TTC549 (cell line): ENCODE data around the gene ADAP1.
"Not testable (repeated sequence)": the region's sequence is repeated elsewhere in the genome, so short reads cannot be mapped to it uniquely, and the experiment has no call there.

ENCODE experiments used
- FAIRE-seq: peaks from 2 replicates; lab custom pipeline; 2012; peaks lifted over from hg19 to GRCh38; lab: Jason Lieb, UNC

The ADAP1 gene, protein sequence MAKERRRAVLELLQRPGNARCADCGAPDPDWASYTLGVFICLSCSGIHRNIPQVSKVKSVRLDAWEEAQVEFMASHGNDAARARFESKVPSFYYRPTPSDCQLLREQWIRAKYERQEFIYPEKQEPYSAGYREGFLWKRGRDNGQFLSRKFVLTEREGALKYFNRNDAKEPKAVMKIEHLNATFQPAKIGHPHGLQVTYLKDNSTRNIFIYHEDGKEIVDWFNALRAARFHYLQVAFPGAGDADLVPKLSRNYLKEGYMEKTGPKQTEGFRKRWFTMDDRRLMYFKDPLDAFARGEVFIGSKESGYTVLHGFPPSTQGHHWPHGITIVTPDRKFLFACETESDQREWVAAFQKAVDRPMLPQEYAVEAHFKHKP

DNA sequence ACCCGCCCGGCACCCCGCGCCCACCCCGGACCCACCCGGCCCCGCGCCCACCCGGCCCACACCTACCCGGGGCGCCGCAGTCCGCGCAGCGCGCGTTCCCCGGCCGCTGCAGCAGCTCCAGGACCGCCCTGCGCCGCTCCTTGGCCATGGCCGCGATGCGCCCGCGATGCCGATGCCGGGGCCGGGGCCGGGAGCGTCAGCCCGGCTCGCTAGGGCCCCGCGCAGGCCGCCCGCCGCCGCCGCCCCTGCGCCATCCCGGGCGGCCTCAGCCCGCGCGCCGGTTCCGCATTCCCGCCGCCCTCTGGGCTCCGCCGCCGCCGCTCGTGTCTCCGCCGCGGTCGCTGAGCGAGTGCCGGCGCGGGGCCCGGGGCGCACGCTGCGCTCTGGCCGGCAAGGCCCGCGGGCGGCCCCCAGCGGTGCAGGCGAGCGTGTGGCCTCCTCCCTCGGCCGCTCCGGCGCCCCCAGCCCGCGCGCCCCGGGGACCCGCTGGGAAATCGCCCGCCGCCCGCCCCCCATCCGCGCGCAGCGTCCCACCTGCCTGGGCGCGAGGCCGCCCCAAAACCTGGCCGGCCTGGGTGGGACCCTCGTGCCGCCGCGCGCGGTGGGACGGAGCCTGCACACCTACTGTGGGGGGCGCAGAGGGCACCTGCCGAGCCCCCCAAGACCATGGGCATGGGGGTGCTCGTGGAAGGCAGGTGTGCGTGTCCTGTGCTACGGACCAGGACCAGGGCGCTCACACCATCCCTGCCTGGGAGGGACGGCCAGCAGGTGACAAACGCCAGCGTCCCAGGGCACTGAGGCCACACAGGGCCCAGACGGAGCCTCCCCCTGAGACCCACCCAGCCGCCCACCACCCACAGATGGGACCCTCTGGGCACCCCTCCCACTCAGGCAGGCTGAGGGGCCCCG, at the start of gene ADAP1:
Gene ADAP1 (minus strand): TSS at position 351 of the 909 bp plus-strand sequence. CDS start 203 bp downstream, at position 148.
- FAIRE-seq = no peak

DNA sequence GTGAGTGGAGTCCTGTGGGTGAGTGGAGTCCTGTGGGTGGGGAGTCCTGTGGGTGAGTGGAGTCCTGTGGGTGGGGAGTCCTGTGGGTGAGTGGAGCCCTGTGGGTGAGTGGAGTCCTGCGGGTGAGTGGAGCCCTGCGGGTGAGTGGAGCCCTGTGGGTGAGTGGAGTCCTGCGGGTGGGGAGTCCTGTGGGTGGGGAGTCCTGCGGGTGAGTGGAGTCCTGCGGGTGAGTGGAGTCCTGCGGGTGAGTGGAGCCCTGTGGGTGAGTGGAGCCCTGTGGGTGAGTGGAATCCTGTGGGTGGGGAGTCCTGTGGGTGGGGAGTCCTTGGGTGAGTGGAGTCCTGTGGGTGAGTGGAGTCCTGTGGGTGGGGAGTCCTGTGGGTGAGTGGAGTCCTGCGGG, 48.0 kb upstream of the ADAP1 start:
- not testable (repeated sequence) for FAIRE-seq

DNA sequence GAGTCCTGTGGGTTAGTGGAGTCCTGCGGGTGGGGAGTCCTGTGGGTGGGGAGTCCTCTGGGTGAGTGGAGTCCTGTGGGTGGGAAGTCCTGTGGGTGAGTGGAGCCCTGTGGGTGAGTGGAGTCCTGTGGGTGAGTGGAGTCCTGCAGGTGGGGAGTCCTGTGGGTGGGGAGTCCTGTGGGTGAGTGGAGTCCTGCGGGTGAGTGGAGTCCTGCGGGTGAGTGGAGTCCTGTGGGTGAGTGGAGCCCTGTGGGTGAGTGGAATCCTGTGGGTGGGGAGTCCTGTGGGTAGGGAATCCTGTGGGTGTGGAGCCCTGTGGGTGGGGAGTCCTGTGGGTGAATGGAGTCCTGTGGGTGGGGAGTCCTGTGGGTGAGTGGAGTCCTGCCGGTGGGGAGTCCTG, 47.5 kb upstream of the ADAP1 start:
- not testable (repeated sequence) for FAIRE-seq

DNA sequence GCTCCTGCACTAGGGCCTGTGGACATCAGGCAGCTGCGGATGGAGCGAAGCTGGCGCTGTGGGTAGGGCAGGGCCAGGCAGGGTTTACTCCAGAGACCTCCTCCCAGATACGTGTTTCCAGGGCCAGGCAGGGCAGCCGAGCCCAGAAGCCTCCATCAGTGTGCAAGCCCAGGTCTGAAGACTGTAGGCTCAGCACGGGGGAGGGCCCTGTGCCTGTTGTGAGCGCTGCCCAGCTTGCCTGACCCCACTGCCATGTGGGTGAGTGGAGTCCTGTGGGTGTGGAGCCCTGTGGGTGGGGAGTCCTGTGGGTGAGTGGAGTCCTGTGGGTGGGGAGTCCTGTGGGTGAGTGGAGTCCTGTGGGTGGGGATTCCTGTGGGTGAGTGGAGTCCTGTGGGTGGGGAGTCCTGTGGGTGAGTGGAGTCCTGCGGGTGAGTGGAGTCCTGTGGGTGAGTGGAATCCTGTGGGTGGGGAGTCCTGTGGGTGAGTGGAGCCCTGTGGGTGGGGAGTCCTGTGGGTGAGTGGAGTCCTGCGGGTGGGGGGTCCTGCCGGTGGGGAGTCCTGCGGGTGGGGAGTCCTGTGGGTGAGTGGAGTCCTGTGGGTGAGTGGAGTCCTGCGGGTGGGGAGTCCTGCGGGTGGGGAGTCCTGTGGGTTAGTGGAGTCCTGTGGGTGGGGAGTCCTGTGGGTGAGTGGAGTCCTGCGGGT, 46.7 kb upstream of the ADAP1 start:
- FAIRE-seq = not testable (repeated sequence)

DNA sequence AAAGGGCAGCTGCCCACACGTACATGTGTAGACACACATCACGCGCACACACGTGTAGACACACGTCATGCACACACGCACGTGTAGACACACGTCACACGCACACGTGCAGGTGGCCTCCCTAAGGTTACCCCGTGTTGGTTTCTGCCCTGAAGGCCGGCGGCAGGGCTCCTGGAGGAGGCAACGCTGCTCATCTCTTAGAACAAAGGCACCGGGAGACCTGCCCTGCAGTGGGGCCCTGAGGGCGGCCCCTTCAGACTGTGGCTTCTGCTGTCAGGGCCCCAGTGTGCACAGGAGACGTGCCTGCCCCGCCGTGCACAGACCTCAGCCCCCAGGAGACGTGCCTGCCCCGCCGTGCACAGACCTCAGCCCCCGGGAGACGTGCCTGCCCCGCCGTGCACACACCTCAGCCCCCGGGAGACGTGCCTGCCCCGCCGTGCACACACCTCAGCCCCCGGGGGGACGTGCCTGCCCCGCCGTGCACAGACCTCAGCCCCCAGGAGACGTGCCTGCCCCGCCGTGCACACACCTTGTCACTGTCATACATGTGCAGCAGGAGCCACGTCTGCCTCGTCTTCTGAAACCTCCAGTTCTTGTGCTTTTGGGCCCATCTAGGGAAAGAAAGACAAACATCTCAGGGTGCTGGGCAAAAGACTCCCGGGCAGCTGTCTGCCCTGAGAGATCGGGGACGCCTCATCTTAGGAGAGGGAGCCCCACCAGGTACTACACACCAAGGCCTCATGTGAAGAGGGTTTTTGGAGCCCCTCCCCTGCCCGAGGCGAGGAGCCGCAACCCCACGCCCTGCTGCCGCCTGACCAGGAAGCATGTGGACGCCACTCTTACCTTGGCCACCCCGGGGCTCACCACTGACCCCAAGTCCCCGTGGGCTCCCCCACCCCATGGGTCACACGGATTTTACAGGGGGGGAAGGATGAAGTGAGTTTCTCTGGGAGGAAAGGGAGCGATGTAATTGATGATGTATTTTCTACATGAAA, 45.8 kb upstream of the ADAP1 start:
- FAIRE-seq = no peak

DNA sequence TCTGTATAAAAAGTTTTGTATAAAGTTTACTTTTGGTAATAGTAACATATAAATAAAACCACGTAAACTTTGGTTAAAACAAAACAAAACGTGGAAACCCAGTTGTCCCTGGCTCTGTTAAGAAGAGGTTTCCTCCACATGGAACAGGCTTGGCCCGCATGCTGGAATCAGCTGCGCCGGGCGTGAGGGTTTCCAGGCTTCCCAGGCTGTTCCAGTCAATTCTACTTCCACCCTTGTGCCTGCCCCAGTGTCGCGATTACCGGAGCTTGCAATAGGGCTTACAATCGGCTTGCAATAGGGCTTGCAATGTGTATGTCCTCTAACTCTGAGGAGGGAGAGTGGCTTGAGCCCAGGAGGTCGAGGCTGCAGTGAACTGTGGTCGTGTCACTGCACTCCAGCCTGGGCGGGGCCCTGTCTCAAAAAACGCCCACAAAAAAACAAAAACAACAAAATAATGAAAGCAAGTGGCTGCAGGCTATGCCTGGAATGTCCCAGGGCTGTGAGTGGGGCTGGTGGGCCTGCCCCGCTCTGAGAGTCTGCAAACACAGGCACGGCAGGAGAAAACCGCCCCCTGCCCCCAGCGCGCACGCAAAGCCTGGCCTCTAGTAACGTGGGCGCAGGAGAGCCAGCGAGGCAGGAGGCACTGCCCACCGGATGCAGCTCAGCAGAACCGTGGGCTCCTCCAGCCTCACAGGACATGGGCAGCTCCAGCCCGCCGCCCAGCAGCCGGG, 44.8 kb upstream of the ADAP1 start:
- no peak for FAIRE-seq

DNA sequence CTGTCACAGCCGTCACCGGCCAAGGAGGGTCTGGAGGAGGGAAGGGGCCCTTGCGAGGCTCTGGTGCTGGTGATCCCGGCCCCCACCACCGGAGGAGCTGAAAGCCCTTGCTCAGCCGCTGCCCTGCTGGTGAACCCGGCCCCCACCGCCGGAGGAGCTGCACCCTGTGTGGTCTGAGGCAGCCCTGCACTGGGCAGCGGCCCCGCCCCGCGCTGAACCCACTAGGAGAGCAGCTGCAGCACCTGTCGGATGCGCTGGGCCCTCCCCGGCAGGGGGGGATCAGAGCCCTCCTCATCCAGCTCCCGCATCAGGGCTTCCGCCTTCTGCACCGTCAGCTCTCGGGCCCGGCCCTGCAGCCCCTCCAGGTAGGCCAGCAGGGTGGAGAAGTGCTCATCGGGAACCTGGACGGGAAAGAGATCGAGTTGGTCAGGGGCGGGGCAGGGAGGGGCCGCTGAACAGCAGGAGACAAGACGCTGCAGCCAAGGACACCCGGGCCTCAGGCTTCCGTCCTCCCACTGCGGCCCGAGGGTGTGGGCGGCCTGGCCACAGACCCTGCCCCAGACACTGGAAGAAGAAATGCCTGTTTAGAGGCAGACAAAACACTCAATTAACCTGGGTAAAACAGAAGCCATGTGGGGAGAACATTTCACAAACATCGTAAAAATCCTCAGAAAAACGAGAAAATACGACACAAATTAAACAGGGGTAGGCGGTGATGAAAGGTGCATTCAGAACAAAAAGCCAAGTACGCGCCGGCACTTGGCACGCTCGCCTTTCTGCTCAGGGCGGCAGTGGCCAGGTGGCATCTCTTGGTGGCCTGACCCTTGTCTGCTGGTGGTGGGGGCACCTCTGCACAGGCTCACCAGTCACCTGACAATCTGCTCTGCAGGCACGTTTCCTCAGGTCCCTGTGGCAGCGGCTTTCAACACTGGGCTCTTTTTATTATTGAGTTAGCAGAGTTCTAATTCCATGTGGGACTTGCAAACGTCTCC, 43.2 kb upstream of the ADAP1 start:
- no peak for FAIRE-seq

DNA sequence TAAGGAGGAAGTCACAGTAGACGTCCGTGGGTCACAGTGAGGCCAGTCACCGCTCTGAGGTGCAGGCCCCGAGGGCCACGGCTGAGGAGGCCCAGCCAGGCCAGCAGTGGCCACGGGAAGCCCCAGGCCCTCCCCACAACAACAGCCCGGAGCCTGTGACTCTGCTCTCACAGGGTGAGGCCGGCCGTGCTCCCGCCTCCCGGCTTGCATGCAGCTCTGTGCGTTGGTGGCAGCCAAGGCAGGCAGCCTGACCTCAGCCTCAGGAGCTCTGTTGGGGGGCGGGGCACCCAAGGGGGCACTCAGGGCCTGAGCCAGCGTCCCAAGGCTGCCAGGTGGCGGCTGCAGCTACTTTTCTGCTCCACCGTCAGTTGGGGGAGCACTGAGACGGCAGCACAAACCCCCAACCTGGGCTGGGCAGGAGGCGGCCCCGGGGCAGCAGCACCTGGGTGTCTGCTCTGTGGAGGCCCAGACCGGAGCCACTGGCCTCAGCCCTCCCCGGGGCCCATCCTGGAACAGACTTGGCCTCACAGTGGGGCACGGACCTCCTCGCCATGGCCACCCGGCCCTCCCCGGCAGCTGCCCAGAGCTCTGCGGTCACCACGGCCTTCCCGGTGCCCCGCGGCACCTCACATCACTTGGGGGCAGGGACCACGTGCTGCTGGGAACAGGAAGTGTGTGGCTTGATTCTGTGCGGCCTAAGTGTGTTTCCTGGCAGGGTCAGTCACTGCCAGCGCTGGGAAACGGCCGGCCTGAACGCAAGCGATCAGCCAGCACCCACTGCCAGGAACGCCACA, 41.8 kb upstream of the ADAP1 start:
- FAIRE-seq = no peak

DNA sequence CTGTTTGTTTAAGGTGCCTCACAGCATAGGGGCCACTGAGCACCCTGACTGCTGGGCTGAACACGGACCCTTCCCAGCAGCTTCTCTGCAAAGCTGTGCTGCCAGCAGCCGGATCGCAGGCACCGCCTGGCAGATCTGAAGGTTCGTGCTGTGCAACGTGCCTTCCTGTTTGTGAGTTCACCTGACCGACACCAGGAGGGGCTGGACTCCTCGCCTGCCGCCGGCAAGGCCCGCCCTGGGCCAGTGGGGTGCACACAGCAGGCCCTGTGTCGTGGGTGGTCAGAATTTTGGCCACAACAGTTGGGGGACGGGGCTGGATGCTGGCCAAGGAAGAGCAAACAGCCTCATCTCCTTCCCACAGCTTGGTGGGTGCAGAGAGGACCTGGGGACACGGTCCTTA, 41.1 kb upstream of the ADAP1 start:
- FAIRE-seq = no peak

DNA sequence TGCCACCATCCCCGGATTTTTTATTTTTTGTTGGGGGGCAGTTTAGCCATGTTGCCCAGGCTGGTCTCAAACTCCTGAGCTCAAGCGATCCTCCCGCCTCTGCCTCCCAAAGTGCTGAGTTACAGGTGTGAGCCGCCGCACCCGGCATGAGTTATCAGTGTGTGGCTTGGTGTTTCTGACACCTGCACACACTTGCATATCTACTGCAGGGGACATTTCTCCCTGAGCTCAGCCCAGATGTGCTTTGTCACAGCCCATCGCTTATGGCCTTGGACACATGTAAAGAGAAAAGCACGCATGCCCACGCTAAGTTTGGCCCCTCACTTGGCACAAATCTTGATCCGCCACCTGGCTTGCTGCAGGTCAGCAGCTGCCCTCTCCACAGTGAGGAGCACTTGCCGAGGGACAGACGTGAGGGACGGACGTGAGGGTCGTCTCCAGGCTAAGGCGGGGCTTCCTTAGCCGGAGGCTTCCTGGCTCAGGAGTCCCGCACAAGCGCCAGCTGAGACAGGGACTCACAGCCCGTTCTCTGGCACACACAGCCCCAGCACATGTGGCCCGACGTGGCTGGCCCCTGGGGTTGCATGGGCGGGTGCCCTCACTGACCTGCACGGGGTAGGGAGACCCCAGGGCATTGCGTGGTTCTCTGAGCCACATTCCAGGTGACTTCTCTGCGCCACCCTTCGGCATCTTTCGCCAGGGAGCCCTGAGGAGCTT, 40.3 kb upstream of the ADAP1 start:
- no peak for FAIRE-seq

DNA sequence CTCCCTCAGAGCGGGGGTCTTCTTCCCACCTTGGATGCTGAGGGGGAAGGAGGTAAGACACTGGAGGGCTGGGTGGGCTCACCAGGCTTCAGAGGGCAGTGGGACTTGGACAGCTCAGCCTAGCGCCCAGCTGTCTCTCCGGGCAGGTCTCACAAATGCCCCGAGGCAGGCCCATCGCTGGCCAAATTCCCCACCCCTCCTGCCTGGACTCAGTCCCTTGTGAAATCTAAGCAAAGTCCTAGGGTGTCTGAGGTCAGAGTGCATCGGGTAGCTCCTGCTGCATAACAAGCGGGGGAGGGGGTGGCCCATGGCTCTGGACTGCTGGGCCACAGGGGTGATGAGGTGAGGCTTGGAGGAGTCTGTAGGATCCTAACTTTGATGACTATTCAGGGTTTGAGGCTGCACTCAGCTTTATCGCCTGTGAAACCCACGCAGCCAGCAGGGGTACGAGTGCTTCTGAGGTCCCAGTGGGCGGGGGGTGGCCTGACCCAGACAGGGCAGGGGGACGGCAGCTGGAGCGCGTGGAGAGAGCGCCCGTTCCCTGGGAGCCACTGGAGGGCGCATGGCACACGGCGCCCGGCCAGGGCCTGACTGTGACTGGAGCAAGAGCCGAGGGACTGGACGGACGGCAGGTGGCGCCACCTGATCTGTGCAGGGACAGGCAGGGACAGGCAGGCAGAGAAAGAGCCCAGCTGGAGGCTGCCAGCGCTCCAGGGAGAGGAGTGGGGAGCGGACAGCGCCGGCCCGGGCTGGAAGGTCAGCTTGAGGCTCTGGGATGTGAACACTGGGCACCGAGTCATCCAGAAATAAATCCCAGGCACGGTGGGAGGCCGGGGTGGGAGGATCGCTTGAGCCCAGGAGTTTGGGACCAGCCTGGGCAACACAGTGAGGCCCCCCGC, 38.5 kb upstream of the ADAP1 start:
- peak; percentile 37 for FAIRE-seq

DNA sequence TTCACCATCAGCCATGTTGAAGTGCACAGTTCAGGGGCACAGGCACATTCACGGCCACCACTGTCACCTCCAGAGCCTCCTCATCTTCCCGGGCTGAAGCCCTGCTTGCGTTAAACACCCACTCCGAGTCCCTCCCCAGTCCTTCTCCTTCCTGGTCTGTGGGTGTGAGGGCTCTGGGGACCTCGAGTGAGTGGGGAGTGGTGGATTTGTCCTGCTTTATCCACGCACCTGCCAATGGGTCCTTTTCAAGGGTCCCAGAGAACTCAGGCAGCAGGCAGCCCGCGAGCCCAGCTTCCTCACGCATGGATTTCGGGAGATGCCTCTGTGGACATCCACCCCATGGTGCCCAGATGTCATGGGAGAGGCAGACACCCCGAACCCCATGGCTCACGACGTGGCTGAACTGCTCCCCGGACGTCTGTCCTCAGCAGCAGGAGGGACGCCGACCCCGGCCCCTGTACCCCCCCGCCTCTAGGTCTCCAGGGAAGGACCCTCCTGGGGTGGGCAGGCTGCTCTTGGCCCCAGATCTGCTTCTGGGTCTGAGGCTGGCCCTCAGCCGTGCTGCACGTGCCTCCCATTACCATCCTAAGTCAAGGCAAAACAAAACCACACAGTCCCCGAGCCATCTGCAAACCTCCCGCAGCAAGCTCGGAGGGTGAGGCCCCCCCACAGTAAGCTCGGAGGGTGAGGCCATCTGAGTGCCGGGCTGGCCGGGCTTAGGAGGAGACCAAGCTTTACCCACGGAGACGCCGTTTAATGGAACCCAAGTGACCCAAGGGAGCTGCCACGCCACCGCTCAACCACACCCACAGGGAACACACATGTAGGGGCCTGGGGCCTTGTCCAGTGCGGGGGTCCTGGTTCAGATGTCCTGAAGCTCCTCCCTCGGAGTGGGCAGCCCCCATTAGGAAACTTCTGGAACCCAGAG, 37.5 kb upstream of the ADAP1 start:
- FAIRE-seq = no peak

DNA sequence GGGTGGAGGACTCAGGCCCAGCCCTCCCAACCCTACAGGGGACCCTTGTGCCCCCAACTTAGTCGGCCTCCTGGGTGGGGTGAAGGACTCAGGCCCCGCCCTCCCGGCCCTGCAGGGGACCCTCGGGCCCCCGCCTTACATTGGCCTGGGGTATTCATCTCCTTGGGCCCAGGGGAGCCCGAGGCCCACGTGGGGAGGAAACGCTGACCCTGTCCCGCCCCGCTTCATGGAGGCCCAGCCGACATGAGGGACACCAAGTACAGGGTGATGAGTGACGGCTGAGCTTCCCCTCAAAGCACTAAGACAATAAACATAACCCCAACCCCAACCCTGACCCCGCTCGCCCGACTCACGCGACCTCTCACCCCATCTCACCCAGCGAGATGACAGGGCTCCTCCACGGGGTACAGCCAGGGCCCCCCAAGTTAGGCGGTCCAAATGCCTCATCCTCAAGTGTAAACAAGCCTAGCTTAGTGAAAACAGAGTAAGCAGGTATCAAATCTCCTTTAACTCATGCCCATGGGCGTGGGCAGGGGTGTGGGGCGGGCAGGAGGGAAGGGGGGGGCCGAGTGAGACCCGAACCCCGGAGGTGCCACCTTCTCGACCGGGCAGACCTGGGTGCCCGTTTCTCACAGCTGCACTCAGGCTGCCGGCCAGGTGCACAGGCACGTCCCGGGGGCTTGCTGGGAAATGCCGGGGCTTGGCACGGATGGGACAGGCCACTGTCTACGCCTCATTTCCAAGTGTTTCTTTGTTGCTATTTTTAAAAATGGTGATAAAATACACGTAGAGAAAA, 36.7 kb upstream of the ADAP1 start:
- no peak for FAIRE-seq

DNA sequence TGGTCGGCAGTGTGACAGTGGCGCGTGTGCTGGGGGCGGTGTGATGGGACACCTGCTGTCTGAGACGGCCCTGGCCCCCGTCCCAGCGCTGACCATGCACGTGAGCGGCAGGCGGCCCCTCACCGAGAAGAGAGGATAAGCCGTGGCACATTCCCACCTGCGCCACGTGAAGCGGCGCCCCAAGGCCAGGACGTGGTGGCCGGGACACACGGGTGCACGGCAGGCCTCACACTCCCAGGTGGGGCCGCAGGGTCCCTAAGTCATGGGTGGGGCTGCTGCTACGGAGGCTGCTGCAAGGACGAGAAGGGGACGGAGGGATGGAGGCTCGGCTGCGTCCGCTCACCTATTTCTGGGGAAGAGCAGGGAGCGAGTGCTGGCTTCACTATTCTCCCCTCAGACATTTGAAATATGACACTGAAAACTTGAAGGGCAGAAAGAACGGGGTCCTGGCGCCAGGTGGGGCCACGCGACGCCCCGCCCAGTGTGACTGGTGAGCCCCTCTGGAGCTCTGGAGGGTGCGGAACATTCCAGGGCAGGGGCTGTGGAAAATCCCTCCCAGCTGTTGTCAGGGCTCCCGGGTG, 36.0 kb upstream of the ADAP1 start:
- no peak for FAIRE-seq
